MCF 10A (cell line): ENCODE results near the gene TREML4. TPM values are rescaled to one million over a fixed set of nuclear protein-coding genes. Genes with fewer than 3 reads are reported as not detected.

ENCODE experiments used
- BruUV-seq: library from RNA; stranded (reverse); fragments of 400-500 nt; replicated peaks from 2 replicates; lab custom pipeline; 2021; lab: Mats Ljungman, UMichigan
- CTCF ChIA-PET: fragments of 300-600 bp; sonication (Branson Sonifier 250); formaldehyde crosslinking; extraction: SDS; loops from one replicate; lab custom pipeline; 2021; ENCODE audit warnings: antibody characterized with exemption, inconsistent platforms; lab: Yijun Ruan, JAX
- POLR2A ChIA-PET: fragments of 300-600, 350-650 bp; sonication (Branson Sonifier 250); formaldehyde crosslinking; extraction: SDS; loops from one replicate; lab custom pipeline; 2020; ENCODE audit warnings: antibody characterized with exemption, inconsistent platforms; lab: Yijun Ruan, JAX
- DNase-seq: peaks from one replicate; pipeline ENCODE4 v3.0.0-alpha.2; 2018; ENCODE audit not compliant: unreplicated experiment
- H3K27ac Mint-ChIP-seq: one replicate; pipeline ENCODE4 v1.8.0; 2022; ENCODE audit warnings: mild to moderate bottlenecking, low read depth, mixed read lengths; ENCODE audit not compliant: unreplicated experiment
- H3K27me3 Mint-ChIP-seq: one replicate; pipeline ENCODE4 v1.8.0; 2022; ENCODE audit warnings: mixed read lengths; ENCODE audit not compliant: insufficient read depth, unreplicated experiment
- H3K36me3 Mint-ChIP-seq: one replicate; pipeline ENCODE4 v1.8.0; 2022; ENCODE audit warnings: mild to moderate bottlenecking, moderate library complexity, mixed read lengths; ENCODE audit not compliant: insufficient read depth, unreplicated experiment
- H3K4me1 Mint-ChIP-seq: one replicate; pipeline ENCODE4 v1.8.0; 2022; ENCODE audit warnings: mixed read lengths; ENCODE audit not compliant: insufficient read depth, unreplicated experiment
- H3K4me3 Mint-ChIP-seq: one replicate; pipeline ENCODE4 v1.8.0; 2022; ENCODE audit warnings: mild to moderate bottlenecking, moderate library complexity, mixed read lengths; ENCODE audit not compliant: unreplicated experiment
- H3K9me3 Mint-ChIP-seq: one replicate; pipeline ENCODE4 v1.8.0; 2022; ENCODE audit warnings: mixed read lengths; ENCODE audit not compliant: unreplicated experiment
- CTCF ChIP-seq: fragments of 200-600 bp; IDR thresholded peaks from one replicate; pipeline ENCODE4 v1.8.0; 2022; ENCODE audit warnings: antibody characterized with exemption, mild to moderate bottlenecking; ENCODE audit not compliant: unreplicated experiment
- intact Hi-C: fragments of 100-400 bp; cut with micrococcal nuclease; formaldehyde crosslinking; loops from 2 replicates; pipeline ENCODE4 v1.14.1; 2022
- total RNA-seq: library from RNA; stranded (reverse); gene quantifications from 2 replicates; pipeline ENCODE4 v1.2.3, GENCODE V29; 2022

TREML4 gene
- total RNA-seq, 1 experiment from 2014 or later: not detected

DNA sequence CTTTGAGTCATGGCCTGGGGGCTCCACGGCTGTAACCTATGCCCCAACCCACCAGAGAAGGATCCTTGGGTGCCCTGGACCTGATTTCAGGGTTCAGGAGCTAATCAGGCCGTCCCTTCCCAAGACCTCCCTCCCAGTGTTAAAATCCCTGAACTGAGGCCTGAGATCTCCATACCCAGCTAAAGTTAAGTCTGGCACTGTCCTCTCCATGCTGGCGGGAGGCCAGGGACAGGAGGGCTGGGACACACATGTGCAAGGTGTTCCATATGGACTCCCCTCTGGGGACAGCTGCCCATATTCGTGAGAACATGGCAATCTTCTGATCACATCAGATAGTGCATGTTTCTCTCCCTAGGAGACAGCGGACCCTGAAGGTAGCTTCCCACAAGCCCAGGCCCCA, 11.5 kb upstream of the TREML4 start:
- POLR2A ChIA-PET: interaction anchor here (0.6 kb wide), 1 partner anchor 451 kb away, joined by 3 read pairs; no protein-coding TSS in a partner anchor
- no peak for TF ChIP-seq CTCF
- Mint-ChIP-seq H3K27me3 (peaks cover 34% of the 10 kb centered on the region), H3K36me3 (no peaks in the 10 kb centered on the region), H3K27ac (no peak overlapping the region), H3K4me3 (no peak overlapping the region), H3K9me3 (peaks cover 12% of the 10 kb centered on the region), H3K4me1 (no peaks in the 10 kb centered on the region)
- no TSS peak for BruUV-seq
- no peak for DNase-seq
- intact Hi-C loops: no loop called here
- CTCF ChIA-PET: interaction anchor here (0.7 kb wide), 1 partner anchor 42 kb away, joined by 5 read pairs; no protein-coding TSS in a partner anchor

- intact Hi-C loops: no loop called here
- Mint-ChIP-seq H3K4me1 (no peaks in the 10 kb centered on the region), H3K27ac (no peak overlapping the region), H3K9me3 (no peaks in the 10 kb centered on the region), H3K36me3 (no peaks in the 10 kb centered on the region), H3K27me3 (peaks cover 25% of the 10 kb centered on the region), H3K4me3 (no peak overlapping the region)
- DNase-seq: no peak
- no peak for TF ChIP-seq CTCF
- CTCF ChIA-PET: no interaction called here
- BruUV-seq: no TSS peak
- POLR2A ChIA-PET: interaction anchor here (0.6 kb wide), 1 partner anchor 38 kb away, joined by 3 read pairs; no protein-coding TSS in a partner anchor
These were observed 6.1 kb upstream of the TREML4 start for GRCh38 chr6:41222045-41222444.

GRCh38 chr6:41222513-41222912, 5.6 kb upstream of the TREML4 start:
- no peak for TF ChIP-seq CTCF
- ChIA-PET POLR2A (no interaction called here), CTCF (no interaction called here)
- Mint-ChIP-seq H3K36me3 (no peaks in the 10 kb centered on the region), H3K9me3 (no peaks in the 10 kb centered on the region), H3K27ac (no peak overlapping the region), H3K4me3 (no peak overlapping the region), H3K27me3 (peaks cover 29% of the 10 kb centered on the region), H3K4me1 (no peaks in the 10 kb centered on the region)
- no TSS peak for BruUV-seq
- intact Hi-C loops: no loop called here
- no peak for DNase-seq

GRCh38 chr6:41224800-41225199, 3.3 kb upstream of the TREML4 start:
- no TSS peak for BruUV-seq
- CTCF ChIA-PET: interaction anchor here (0.6 kb wide), 1 partner anchor 40 kb away, joined by 3 read pairs; no protein-coding TSS in a partner anchor
- intact Hi-C loops: no loop called here
- POLR2A ChIA-PET: interaction anchor here (0.7 kb wide), 1 partner anchor 18 kb away, joined by 3 read pairs; no protein-coding TSS in a partner anchor
- no peaks in the 10 kb centered on the region for H3K9me3 Mint-ChIP-seq
- no peaks in the 10 kb centered on the region for H3K4me1 Mint-ChIP-seq
- H3K27ac Mint-ChIP-seq: no peak overlapping the region
- no peak overlapping the region for H3K4me3 Mint-ChIP-seq
- H3K36me3 Mint-ChIP-seq: no peaks in the 10 kb centered on the region
- no peak for TF ChIP-seq CTCF
- DNase-seq: no peak
- H3K27me3 Mint-ChIP-seq: peaks cover 49% of the 10 kb centered on the region
